OCI-M2 (cell line): Measurements from ENCODE around the gene DPP3.
"Not testable (repeated sequence)": the region's sequence is repeated elsewhere in the genome, so short reads cannot be mapped to it uniquely, and the experiment has no call there.

ENCODE experiments used
- DNase-seq: peaks from one replicate; lab custom pipeline; 2025; ENCODE audit not compliant: unreplicated experiment; lab: John Stamatoyannopoulos, UW

DPP3 gene

GRCh38 chr11:66530927-66531709 is 50.9 kb downstream of the DPP3 start:
- DNase-seq, result no peak

DNA sequence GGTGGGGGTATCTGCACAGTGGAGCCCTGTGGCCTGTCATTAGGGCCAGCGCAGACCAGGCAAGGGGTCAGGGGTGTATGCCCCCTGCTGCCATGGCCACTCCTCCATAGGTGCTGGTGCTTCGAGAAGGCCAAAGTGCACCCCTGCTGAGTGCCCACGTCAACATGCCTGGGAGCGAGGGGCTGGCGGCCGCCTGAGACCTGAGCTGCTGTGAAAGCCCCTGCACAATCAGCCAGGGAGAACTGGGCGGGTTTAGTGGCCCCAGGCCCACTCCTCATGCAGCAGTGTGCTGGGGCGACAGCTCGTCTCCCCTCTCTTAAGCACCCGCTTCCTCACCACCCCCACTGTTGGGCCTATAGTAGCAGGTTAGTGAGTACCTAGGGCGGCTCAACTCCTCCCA is 51.6 kb downstream of the DPP3 start:
- no peak for DNase-seq

GRCh38 chr11:66532784-66533183 is 52.5 kb downstream of the DPP3 start:
- DNase-seq, result no peak

DNA sequence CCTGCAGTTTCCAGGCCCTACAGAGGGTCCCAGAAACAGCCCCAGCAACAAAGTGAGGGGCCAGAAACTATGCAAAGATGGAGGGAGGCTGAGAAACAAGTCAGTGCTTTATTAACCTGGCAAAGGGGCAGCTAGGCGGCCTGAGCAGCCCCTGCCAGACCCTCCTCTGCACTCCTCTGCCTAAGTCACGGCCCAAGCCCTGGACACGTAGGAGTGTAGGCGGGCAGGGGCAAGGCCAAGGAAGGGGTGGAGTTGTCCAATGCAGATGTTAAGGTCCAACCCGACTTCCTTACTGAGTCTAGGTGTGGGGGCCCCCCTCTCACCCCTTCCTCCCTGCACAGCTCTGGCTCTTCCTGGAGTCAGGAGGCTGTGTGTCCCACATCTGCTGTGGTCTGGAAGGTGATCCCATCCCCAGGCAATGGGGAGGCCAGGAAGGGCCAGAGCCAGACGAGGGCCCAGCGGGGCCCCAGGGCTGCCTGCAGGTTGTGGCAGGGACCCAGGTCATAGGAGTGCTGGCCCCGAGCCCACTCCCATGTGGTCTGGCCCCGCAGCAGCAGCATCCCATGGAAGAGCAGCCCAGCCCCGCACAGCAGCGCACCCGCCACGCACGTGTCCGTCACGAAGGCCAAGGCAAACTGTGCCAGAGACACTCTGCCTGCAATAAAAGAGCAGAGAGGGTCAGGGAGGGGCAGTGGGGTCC is 59.1 kb downstream of the DPP3 start:
- DNase-seq, result no peak

DNA sequence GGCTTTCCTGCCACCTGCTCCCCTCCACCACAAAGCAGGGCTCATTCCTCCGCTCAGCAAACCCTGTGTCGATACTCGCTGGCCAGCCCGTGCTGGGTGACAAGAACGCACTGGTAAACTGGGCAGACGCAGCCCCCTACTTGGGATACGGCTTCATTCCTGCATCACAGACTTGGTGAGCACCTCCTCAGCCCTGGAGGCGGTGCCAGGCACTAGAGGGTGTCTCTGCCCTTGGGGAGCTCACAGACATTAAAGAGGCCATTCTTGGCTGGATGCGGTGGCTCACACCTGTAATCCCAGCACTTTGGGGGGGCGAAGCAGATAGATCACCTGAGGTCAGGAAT is 59.6 kb downstream of the DPP3 start:
- DNase-seq, result no peak

DNA sequence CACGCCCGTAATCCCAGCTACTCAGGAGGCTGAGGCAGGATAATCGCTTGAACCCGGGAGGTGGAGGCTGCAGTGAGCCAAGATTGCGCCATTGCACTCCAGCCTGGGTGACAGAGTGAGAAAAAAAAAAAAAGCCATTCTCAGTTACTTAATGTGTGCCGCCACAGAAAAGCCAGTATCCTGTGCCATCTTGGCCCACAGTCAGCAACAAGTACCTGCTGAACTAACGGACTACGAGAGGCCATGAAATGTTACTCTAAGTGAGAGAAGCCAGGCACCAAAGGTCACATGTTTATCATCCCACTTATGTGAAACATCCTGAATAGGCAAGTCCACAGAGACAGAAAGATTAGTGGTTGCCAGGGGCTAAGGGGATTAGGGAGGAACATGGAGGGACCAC is 60.4 kb downstream of the DPP3 start:
- not testable (repeated sequence) for DNase-seq

DNA sequence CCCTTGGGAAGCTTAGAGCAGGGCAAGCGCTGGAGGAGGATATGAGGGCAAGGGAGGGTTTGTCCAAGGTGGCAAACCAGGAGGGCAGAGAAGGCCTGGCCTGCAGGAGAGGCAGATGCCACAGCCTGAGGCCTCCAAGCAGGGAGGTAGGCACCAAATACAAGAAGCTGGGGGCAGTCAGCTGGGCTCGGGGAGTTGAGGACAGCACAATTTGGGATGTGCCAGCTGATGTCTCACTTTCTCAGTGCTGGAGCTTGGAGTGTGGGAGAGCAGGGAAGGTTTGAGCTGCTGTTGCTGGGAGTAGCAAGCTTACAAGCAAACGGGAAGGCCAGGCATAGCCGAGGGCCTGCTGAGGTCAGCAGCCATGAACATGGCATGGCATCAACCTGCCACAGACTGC is 61.7 kb downstream of the DPP3 start:
- no peak for DNase-seq

DNA sequence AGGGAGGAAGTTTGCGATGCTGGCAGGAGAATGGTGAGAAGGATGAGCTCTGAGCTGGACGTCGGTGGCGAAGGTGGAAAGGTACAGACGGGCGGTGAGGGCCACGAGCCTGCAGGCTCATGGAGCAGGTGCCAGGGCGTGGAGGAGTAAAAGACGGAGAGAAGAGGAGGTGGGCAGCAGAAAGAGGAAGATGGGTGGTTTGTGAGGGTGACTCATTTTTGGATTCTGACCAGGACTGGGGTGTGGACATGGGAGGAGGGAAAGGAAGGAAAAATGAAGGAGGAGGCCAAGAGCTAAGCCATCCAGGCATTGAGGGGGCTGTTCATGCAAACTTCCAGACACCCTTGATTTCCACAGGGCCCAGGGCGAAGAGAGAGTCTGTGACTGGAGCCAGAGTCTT is 62.1 kb downstream of the DPP3 start:
- no peak for DNase-seq

DNA sequence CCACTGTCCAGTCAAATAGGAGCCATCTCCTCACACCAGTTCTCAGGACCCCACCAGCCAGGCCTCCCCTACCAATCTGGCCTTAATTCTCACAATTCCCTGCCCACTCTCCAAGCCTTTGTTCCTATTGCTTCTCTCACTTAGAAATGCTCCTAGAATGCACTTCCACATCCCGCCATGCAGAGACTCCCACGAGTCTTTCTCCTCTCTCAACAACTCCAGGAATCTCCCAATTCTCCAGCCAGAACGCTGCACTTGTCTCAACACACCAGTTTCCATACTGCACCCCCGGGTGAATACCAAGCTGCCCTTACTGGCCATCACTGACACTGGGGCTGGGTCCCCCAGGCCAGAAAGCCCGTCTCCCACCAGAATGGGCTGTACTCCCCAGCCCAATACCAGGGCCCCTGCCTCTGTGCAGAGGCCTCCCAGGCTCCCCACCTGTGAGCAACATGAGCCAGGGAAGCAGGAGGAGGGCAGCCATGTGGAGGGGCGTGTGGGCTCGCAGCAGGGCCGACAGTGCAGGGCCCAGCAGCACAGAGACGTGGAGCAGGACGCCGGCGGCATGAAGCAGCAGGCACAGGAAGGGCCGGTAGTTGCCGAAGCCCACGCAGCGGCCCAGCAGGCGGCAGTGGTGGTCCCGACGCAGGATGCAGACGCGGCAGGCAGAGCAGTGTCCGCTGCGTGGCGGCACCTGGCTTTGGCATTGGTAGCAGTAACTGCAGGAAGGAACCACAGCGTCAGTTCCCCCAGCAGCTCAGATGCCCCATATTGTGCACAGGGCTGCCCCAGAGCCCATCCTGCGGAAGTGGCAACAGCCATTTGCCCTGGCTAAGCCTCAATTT is 63.3 kb downstream of the DPP3 start:
- no peak for DNase-seq

GRCh38 chr11:66544952-66545351 is 64.7 kb downstream of the DPP3 start:
- DNase-seq, result not testable (repeated sequence)

DNA sequence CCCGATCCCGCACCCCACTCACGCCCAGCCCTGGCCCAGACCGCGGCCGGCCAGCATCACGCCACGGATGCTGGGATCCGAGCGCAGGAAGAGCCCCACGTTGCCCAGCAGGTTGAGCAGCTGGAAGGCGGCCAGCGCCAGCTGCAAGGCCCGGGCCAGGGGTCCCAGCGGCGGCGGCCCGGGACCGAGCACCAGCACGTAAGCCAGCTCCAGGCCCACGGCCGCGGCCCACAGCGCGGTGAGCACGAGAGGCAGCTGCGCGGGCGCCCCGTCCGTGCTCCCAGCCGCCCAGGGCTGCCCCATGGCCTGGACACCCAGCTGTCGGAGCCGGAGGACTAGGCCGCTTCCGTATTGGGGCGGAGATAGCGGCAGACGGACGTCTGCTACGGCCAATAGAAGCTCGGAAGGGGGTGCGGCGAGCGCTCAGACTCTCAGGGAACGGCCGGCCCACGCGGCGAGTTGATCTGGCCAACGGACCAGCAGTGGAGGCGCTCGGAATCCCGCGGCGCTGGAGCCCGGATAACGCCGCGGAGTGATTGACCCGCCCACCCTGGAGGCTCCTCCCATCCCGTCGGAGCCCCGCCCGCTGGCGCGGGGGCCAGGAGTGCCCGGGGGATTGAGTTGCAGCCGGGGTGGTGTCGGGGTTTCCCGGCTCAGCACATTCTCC is 65.6 kb downstream of the DPP3 start, which contains the start of gene ZDHHC24:
Gene ZDHHC24, minus strand, starts transcription at position 348 of the 667 bp plus-strand sequence. Its CDS starts 45 bp downstream, at position 303.
- peak; percentile 79 for DNase-seq

- no peak for DNase-seq
Measured at GRCh38 chr11:66546368-66546965, 66.2 kb downstream of the DPP3 start, which contains the start of gene ACTN3. Gene ACTN3 (plus strand): TSS chr11:66546903. CDS start chr11:66546938, 35 bp downstream.

DNA sequence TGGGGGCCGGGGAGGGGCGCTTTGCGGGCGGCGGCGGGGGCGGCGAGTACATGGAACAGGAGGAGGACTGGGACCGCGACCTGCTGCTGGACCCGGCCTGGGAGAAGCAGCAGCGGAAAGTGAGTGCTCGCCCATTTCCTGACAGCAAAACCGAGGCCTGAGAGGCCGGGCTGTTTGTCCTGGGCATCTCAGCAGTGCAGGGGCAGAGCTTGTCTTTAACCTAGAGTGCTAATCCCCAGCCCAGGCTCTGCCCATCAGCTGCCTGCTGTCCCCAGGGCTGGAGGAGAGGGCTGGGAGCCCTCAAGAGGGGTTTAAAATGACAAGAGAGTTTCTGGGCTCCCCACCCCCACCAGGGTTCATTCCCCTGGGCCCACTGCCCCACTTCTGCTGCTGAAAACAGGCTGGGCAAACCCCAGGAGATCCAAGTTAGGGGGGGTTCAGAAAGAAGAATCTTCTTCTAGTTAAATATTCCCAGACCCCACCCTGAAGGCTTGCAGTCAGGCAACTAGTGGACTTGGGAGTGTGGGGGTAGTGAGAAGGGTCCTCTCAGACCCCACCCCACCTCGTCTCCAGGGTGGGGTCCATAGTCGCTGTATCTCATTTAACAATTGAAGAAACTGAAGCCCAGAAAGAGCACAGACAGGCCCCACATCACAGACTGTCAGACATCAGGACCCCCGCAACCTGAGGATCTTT is 66.9 kb downstream of the DPP3 start:
- DNase-seq, result no peak

DNA sequence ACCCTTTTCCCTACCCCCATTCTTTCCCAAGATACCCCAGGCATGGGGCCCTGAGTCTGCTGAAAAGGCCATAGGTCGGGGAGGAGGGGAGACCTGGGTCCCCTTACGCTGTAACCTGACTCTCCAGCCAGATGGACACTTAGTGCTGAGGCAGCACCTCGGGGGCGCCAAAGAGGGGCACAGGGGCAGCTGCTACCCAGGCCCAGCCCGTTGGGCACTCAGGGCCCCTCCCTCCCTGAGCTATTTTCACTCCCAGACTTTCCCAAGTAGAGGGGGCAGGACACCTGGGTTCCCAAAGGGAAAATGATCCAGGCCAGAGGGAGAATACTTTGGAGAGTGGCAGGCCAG is 67.4 kb downstream of the DPP3 start:
- no peak for DNase-seq

DNA sequence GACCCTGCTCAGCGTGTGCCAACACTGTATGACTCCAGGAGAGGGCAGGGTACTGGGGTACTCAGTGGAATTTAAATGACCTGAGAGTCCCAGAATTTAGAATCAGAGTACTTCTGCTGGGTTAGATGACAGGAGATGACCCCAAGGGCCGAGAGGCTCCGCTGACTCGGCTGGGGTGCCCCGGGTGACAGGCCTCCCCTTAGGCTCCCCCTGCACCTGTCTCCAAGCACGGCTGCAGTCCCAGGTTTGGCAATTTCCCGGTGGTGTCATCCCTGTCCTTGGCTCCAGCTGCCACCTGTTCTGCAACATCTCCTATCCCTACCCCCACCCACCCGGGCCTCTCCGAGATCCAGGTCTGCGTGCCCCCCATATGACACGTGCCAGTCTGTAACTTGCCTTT is 67.8 kb downstream of the DPP3 start:
- DNase-seq, result no peak

DNA sequence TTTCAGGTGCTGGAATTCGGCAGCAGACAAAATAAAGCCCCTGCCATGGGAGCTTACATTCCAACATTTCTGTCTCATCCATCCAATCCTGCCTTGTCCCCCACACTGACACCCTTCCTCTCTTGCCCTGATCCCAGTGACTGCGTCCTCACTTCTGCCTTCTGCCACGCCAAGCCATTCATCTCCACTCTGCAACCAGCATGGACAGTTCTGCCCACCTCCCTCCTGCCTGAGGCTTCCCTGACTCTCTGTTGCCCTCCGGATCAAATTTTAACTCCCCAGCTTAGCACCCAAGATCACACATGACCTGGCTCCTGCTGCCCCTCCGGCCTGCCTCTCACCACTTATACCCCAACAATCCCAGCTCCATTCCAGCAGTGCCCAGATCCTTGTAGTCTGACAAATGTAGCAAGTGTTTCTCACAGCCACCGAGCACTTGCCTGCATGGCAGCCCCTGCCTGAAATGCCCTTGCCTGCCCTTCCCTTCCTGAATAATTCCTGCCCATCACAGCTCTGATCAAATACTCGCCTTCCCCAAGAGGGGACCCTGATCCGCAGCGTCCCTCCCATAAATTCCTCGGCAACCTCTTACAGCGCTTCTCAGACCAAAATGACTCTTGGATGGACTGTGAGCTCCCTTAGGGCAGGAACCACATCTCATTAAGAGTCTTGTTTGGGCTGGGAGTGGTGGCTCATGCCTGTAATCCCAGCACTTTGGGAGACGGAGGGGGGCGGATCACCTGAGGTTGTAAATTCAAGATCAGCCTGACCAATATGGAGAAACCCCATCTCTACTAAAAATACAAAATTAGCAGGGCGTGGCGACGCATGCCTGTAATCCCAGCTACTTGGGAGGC is 68.8 kb downstream of the DPP3 start:
- DNase-seq, result no peak

DNA sequence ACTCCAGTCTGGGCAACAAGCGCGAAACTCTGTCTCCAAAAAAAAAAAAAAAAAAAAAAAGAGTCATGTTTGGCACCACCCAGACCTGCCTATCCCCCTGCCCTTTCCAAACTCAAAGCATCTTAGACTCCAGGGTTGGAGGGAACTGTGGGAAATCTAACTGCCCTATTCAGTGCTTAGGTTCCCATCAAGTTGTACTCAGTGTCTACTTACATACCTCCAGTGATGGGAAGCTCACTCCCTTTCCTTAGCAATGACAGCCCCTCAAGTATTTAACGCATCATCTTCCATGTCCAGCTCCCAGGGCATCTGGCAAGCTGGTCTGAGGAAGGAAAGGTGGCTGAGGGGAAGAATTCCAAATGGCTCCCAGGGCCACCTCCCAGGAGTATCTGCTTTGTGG is 69.5 kb downstream of the DPP3 start:
- no peak for DNase-seq

GRCh38 chr11:66550887-66551286 is 70.7 kb downstream of the DPP3 start:
- DNase-seq, result no peak

DNA sequence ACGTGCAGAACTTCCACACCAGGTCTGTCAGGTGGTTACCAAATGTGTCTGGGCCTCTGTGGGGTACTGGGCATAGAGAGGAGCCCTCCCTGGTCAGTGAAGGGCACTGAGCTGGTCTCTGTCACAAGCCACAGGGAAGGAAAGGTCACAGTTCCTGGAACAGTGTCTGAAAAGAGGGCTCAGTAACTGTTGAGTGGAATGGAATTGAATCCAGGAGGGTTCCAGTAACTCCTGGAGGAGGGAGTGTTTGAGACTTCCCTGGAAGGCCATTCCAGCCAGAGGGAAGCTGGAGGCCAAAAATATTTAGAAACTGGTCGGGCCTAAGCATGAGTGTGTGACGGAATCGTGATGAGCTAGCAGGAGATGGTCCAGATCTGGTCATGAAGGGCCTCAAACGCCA is 74.4 kb downstream of the DPP3 start:
- DNase-seq, result no peak
